HEK293T (cell line): Measurements from ENCODE around the gene SOX30.

Experiments used
- CTCF ChIA-PET: fragments of 350-600 bp; formaldehyde crosslinking; extraction: SDS; loops from one replicate; lab custom pipeline; 2021; ENCODE audit warnings: antibody characterized with exemption, inconsistent platforms; lab: Yijun Ruan, JAX
- POLR2A ChIA-PET: fragments of 350-600 bp; formaldehyde crosslinking; extraction: SDS; loops from one replicate; lab custom pipeline; 2020; ENCODE audit warnings: antibody characterized with exemption, inconsistent platforms; lab: Yijun Ruan, JAX
- DNase-seq: peaks from one replicate; pipeline ENCODE4 v3.0.0; 2012; ENCODE audit warnings: mixed read lengths; ENCODE audit errors: extremely low spot score
- ARNT ChIP-seq: fragments of 450-650 bp; IDR thresholded peaks from 2 replicates; pipeline ENCODE4 v1.6.1; 2017; ENCODE audit warnings: mild to moderate bottlenecking
- BHLHE40 ChIP-seq: fragments of 450-650 bp; IDR thresholded peaks from 2 replicates; pipeline ENCODE4 v1.6.1; 2016; ENCODE audit warnings: mild to moderate bottlenecking, moderate library complexity, borderline replicate concordance
- CTBP1 ChIP-seq: fragments of 450-650 bp; IDR thresholded peaks from 2 replicates; pipeline ENCODE4 v1.6.1; 2016; ENCODE audit warnings: borderline replicate concordance
- ELF4 ChIP-seq: fragments of 450-650 bp; IDR thresholded peaks from 2 replicates; pipeline ENCODE4 v1.6.1; 2017; ENCODE audit warnings: antibody characterized with exemption
- FOXA1 ChIP-seq: fragments of 450-650 bp; IDR thresholded peaks from 2 replicates; pipeline ENCODE4 v1.6.1; 2016; ENCODE audit warnings: mild to moderate bottlenecking
- FOXK2 ChIP-seq: fragments of 450-650 bp; IDR thresholded peaks from 2 replicates; pipeline ENCODE4 v1.6.1; 2016; ENCODE audit warnings: mild to moderate bottlenecking
- FOXM1 ChIP-seq: fragments of 450-650 bp; IDR thresholded peaks from 2 replicates; pipeline ENCODE4 v1.6.1; 2017; ENCODE audit warnings: mild to moderate bottlenecking, borderline replicate concordance
- HDGF ChIP-seq: fragments of 450-650 bp; IDR thresholded peaks from 2 replicates; pipeline ENCODE4 v1.6.1; 2017; ENCODE audit warnings: antibody characterized with exemption, borderline replicate concordance
- L3MBTL2 ChIP-seq: fragments of 450-650 bp; conservative IDR thresholded peaks from 2 replicates; pipeline ENCODE4 v1.6.1; 2016; ENCODE audit warnings: mild to moderate bottlenecking
- LEF1 ChIP-seq: fragments of 450-650 bp; IDR thresholded peaks from 2 replicates; pipeline ENCODE4 v1.6.1; 2017; ENCODE audit warnings: mild to moderate bottlenecking, borderline replicate concordance
- NFRKB ChIP-seq: fragments of 450-650 bp; IDR thresholded peaks from 2 replicates; pipeline ENCODE4 v1.6.1; 2016; ENCODE audit warnings: mild to moderate bottlenecking, moderate library complexity
- PKNOX1 ChIP-seq: fragments of 450-650 bp; IDR thresholded peaks from 2 replicates; pipeline ENCODE4 v1.6.1; 2016
- SP1 ChIP-seq: fragments of 450-650 bp; IDR thresholded peaks from 2 replicates; pipeline ENCODE4 v1.6.1; 2017
- SUZ12 ChIP-seq: fragments of 450-650 bp; IDR thresholded peaks from 2 replicates; pipeline ENCODE4 v1.6.1; 2016; ENCODE audit warnings: mild to moderate bottlenecking
- TARDBP ChIP-seq: fragments of 450-650 bp; IDR thresholded peaks from 2 replicates; pipeline ENCODE4 v1.6.1; 2016
- ZNF384 ChIP-seq: fragments of 450-650 bp; IDR thresholded peaks from 2 replicates; pipeline ENCODE4 v1.6.1; 2016

SOX30 gene

GRCh38 chr5:157659868-157660660 lies 7.8 kb upstream of the SOX30 start:
- ChIA-PET POLR2A (no interaction called here), CTCF (no interaction called here)
- no peak for DNase-seq
- TF ChIP-seq FOXA1 (no peak), CTBP1 (no peak), SP1 (no peak), PKNOX1 (no peak), FOXM1 (no peak), LEF1 (no peak), ARNT (no peak), ELF4 (no peak), ZNF384 (no peak), NFRKB (no peak), BHLHE40 (no peak), L3MBTL2 (no peak), FOXK2 (no peak), HDGF (no peak), SUZ12 (no peak), TARDBP (no peak)

DNA sequence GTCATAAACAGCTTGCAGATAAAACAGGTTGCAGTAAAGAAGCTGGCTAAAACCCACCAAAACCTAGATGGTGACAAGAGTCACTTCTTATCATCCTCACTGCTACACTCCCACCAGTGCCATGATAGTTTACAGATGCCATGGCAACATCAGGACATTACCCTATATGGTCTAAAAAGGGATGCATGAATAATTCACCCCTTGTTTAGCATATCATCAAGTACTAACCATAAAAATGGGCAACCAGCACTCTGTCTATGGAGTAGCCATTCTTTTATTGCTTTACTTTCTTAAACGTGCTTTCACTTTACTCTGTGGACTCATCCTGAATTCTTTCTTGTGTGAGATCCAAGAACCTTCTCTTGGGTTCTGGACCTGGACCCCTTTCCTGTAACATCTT lies 6.7 kb upstream of the SOX30 start:
- no peak for TF ChIP-seq ELF4
- no peak for TF ChIP-seq BHLHE40
- no peak for TF ChIP-seq SUZ12
- TF ChIP-seq ZNF384: no peak
- no peak for TF ChIP-seq PKNOX1
- TF ChIP-seq ARNT: no peak
- no peak for TF ChIP-seq CTBP1
- no peak for TF ChIP-seq SP1
- TF ChIP-seq HDGF: no peak
- no peak for TF ChIP-seq TARDBP
- TF ChIP-seq FOXA1: no peak
- no peak for TF ChIP-seq FOXM1
- TF ChIP-seq NFRKB: no peak
- POLR2A ChIA-PET: no interaction called here
- no peak for DNase-seq
- CTCF ChIA-PET: no interaction called here

- ChIA-PET CTCF (no interaction called here), POLR2A (no interaction called here)
- DNase-seq: no peak
- TF ChIP-seq PKNOX1 (no peak), L3MBTL2 (no peak), ZNF384 (no peak), FOXA1 (no peak), TARDBP (no peak), FOXM1 (no peak), HDGF (no peak), SP1 (no peak), SUZ12 (no peak)
Measured at GRCh38 chr5:157657516-157657915, 5.3 kb upstream of the SOX30 start.

- ChIA-PET POLR2A (no interaction called here), CTCF (no interaction called here)
- DNase-seq: no peak
- TF ChIP-seq ZNF384 (no peak), BHLHE40 (no peak), FOXA1 (no peak), ELF4 (no peak), TARDBP (no peak)
Measured at GRCh38 chr5:157651623-157652376, 438 bp downstream of the SOX30 start.

GRCh38 chr5:157650991-157651611 lies 1.1 kb downstream of the SOX30 start:
- DNase-seq: no peak
- ChIA-PET POLR2A (no interaction called here), CTCF (no interaction called here)
- no peak for TF ChIP-seq ZNF384
- no peak for TF ChIP-seq SP1
- no peak for TF ChIP-seq FOXM1
- TF ChIP-seq ELF4: no peak
- TF ChIP-seq PKNOX1: no peak
- TF ChIP-seq BHLHE40: no peak
- no peak for TF ChIP-seq L3MBTL2
- no peak for TF ChIP-seq NFRKB
